Ishikawa (cell line): ENCODE data around the gene MROH8.

ENCODE experiments used
- CEBPB ChIP-seq: IDR thresholded peaks from 2 replicates; pipeline ENCODE4 v1.6.1; 2012
- EGR1 ChIP-seq: IDR thresholded peaks from 2 replicates; pipeline ENCODE4 v1.6.1; 2012
- EP300 ChIP-seq: IDR thresholded peaks from 2 replicates; pipeline ENCODE4 v1.6.1; 2012; ENCODE audit warnings: borderline replicate concordance
- FOXM1 ChIP-seq: IDR thresholded peaks from 2 replicates; pipeline ENCODE4 v1.6.1; 2012; ENCODE audit warnings: low read depth, borderline replicate concordance
- NFIC ChIP-seq: IDR thresholded peaks from 2 replicates; pipeline ENCODE4 v1.6.1; 2012
- RAD21 ChIP-seq: IDR thresholded peaks from 2 replicates; pipeline ENCODE4 v1.6.1; 2012; ENCODE audit warnings: low read depth
- TAF1 ChIP-seq: IDR thresholded peaks from 2 replicates; pipeline ENCODE4 v1.6.1; 2012; ENCODE audit warnings: low read depth, mild to moderate bottlenecking
- TEAD4 ChIP-seq: IDR thresholded peaks from 2 replicates; pipeline ENCODE4 v1.6.1; 2012
- YY1 ChIP-seq: IDR thresholded peaks from 2 replicates; pipeline ENCODE4 v1.6.1; 2012; ENCODE audit warnings: low read depth
- ZBTB7A ChIP-seq: IDR thresholded peaks from 2 replicates; pipeline ENCODE4 v1.6.1; 2012; ENCODE audit warnings: low read depth
- TF ChIP-seq, protein P1 (sequence below): IDR thresholded peaks from 2 replicates; pipeline ENCODE4 v1.6.1; 2012
- TF ChIP-seq, protein P2 (sequence below): IDR thresholded peaks from 2 replicates; pipeline ENCODE4 v1.6.1; 2012; ENCODE audit warnings: low read depth, mild to moderate bottlenecking

DNA sequence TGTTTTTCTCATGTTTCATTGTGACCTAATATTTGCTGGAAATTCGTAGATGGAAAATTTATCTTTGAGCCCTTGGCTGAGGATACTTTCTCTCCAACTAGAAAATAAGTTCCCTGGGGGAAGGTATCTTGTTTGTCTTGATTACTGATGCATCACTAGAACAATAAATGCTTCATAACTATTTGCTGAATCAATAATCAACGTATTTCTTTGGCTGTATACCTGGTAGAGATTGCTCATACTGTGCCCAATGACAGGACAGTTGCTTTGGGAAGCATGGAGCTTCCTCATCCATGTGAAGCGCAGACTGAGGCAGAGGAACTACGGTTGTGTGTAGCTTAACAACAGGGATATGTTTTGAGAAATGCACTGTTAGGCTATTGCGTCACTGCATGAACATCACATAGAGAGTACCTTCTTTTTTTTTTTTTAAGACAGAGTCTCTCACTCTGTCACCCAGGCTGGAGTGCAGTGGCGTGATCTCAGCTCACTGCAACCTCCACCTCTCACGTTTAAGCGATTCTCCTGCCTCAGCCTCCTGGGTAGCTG lies 34.4 kb downstream of the MROH8 start:
- no peak for TF ChIP-seq EGR1
- TF ChIP-seq, protein P1, sequence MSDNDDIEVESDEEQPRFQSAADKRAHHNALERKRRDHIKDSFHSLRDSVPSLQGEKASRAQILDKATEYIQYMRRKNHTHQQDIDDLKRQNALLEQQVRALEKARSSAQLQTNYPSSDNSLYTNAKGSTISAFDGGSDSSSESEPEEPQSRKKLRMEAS, result no peak
- no peak for TF ChIP-seq EP300
- TF ChIP-seq, protein P2, sequence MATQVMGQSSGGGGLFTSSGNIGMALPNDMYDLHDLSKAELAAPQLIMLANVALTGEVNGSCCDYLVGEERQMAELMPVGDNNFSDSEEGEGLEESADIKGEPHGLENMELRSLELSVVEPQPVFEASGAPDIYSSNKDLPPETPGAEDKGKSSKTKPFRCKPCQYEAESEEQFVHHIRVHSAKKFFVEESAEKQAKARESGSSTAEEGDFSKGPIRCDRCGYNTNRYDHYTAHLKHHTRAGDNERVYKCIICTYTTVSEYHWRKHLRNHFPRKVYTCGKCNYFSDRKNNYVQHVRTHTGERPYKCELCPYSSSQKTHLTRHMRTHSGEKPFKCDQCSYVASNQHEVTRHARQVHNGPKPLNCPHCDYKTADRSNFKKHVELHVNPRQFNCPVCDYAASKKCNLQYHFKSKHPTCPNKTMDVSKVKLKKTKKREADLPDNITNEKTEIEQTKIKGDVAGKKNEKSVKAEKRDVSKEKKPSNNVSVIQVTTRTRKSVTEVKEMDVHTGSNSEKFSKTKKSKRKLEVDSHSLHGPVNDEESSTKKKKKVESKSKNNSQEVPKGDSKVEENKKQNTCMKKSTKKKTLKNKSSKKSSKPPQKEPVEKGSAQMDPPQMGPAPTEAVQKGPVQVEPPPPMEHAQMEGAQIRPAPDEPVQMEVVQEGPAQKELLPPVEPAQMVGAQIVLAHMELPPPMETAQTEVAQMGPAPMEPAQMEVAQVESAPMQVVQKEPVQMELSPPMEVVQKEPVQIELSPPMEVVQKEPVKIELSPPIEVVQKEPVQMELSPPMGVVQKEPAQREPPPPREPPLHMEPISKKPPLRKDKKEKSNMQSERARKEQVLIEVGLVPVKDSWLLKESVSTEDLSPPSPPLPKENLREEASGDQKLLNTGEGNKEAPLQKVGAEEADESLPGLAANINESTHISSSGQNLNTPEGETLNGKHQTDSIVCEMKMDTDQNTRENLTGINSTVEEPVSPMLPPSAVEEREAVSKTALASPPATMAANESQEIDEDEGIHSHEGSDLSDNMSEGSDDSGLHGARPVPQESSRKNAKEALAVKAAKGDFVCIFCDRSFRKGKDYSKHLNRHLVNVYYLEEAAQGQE, result no peak
- TF ChIP-seq ZBTB7A, result no peak
- no peak for TF ChIP-seq TAF1
- TF ChIP-seq TEAD4, result no peak
- no peak for TF ChIP-seq YY1
- TF ChIP-seq RAD21, result no peak
- no peak for TF ChIP-seq NFIC
- no peak for TF ChIP-seq CEBPB
- no peak for TF ChIP-seq FOXM1
